HEK293T (cell line): ENCODE results near the gene OR8I2.
"Not testable (repeated sequence)": the region's sequence is repeated elsewhere in the genome, so short reads cannot be mapped to it uniquely, and the experiment has no call there.

Source experiments
- CTCF ChIA-PET: fragments of 350-600 bp; formaldehyde crosslinking; extraction: SDS; loops from one replicate; lab custom pipeline; 2021; ENCODE audit warnings: antibody characterized with exemption, inconsistent platforms; lab: Yijun Ruan, JAX
- POLR2A ChIA-PET: fragments of 350-600 bp; formaldehyde crosslinking; extraction: SDS; loops from one replicate; lab custom pipeline; 2020; ENCODE audit warnings: antibody characterized with exemption, inconsistent platforms; lab: Yijun Ruan, JAX
- DNase-seq: peaks from one replicate; pipeline ENCODE4 v3.0.0; 2012; ENCODE audit warnings: mixed read lengths; ENCODE audit errors: extremely low spot score
- ARNT ChIP-seq: fragments of 450-650 bp; IDR thresholded peaks from 2 replicates; pipeline ENCODE4 v1.6.1; 2017; ENCODE audit warnings: mild to moderate bottlenecking
- BHLHE40 ChIP-seq: fragments of 450-650 bp; IDR thresholded peaks from 2 replicates; pipeline ENCODE4 v1.6.1; 2016; ENCODE audit warnings: mild to moderate bottlenecking, moderate library complexity, borderline replicate concordance
- CTBP1 ChIP-seq: fragments of 450-650 bp; IDR thresholded peaks from 2 replicates; pipeline ENCODE4 v1.6.1; 2016; ENCODE audit warnings: borderline replicate concordance
- ELF4 ChIP-seq: fragments of 450-650 bp; IDR thresholded peaks from 2 replicates; pipeline ENCODE4 v1.6.1; 2017; ENCODE audit warnings: antibody characterized with exemption
- FOXA1 ChIP-seq: fragments of 450-650 bp; IDR thresholded peaks from 2 replicates; pipeline ENCODE4 v1.6.1; 2016; ENCODE audit warnings: mild to moderate bottlenecking
- FOXK2 ChIP-seq: fragments of 450-650 bp; IDR thresholded peaks from 2 replicates; pipeline ENCODE4 v1.6.1; 2016; ENCODE audit warnings: mild to moderate bottlenecking
- FOXM1 ChIP-seq: fragments of 450-650 bp; IDR thresholded peaks from 2 replicates; pipeline ENCODE4 v1.6.1; 2017; ENCODE audit warnings: mild to moderate bottlenecking, borderline replicate concordance
- HDGF ChIP-seq: fragments of 450-650 bp; IDR thresholded peaks from 2 replicates; pipeline ENCODE4 v1.6.1; 2017; ENCODE audit warnings: antibody characterized with exemption, borderline replicate concordance
- L3MBTL2 ChIP-seq: fragments of 450-650 bp; conservative IDR thresholded peaks from 2 replicates; pipeline ENCODE4 v1.6.1; 2016; ENCODE audit warnings: mild to moderate bottlenecking
- LEF1 ChIP-seq: fragments of 450-650 bp; IDR thresholded peaks from 2 replicates; pipeline ENCODE4 v1.6.1; 2017; ENCODE audit warnings: mild to moderate bottlenecking, borderline replicate concordance
- NFRKB ChIP-seq: fragments of 450-650 bp; IDR thresholded peaks from 2 replicates; pipeline ENCODE4 v1.6.1; 2016; ENCODE audit warnings: mild to moderate bottlenecking, moderate library complexity
- PKNOX1 ChIP-seq: fragments of 450-650 bp; IDR thresholded peaks from 2 replicates; pipeline ENCODE4 v1.6.1; 2016
- SP1 ChIP-seq: fragments of 450-650 bp; IDR thresholded peaks from 2 replicates; pipeline ENCODE4 v1.6.1; 2017
- SUZ12 ChIP-seq: fragments of 450-650 bp; IDR thresholded peaks from 2 replicates; pipeline ENCODE4 v1.6.1; 2016; ENCODE audit warnings: mild to moderate bottlenecking
- TARDBP ChIP-seq: fragments of 450-650 bp; IDR thresholded peaks from 2 replicates; pipeline ENCODE4 v1.6.1; 2016
- ZNF384 ChIP-seq: fragments of 450-650 bp; IDR thresholded peaks from 2 replicates; pipeline ENCODE4 v1.6.1; 2016

Gene OR8I2

GRCh38 chr11:56093008-56093407, at the start of gene OR8I2:
OR8I2 (plus strand) TSS chr11:56093308; CDS start chr11:56093308, 0 bp downstream.
- no peak for TF ChIP-seq FOXA1
- TF ChIP-seq BHLHE40, result no peak
- TF ChIP-seq SP1, result no peak
- no peak for TF ChIP-seq SUZ12
- no peak for TF ChIP-seq PKNOX1
- TF ChIP-seq ZNF384, result no peak
- no peak for TF ChIP-seq FOXM1
- TF ChIP-seq HDGF, result no peak
- TF ChIP-seq TARDBP, result no peak
- TF ChIP-seq ARNT, result no peak
- no peak for TF ChIP-seq L3MBTL2
- TF ChIP-seq NFRKB, result no peak
- TF ChIP-seq ELF4, result no peak
- no peak for TF ChIP-seq FOXK2
- TF ChIP-seq LEF1, result no peak
- no peak for TF ChIP-seq CTBP1
- ChIA-PET CTCF (no interaction called here), POLR2A (no interaction called here)
- DNase-seq, result no peak

GRCh38 chr11:56045538-56045937, 47.6 kb upstream of the OR8I2 start:
- TF ChIP-seq BHLHE40, result no peak
- TF ChIP-seq SUZ12, result no peak
- no peak for TF ChIP-seq HDGF
- no peak for TF ChIP-seq FOXM1
- TF ChIP-seq PKNOX1, result no peak
- TF ChIP-seq SP1, result no peak
- TF ChIP-seq LEF1, result no peak
- no peak for TF ChIP-seq FOXK2
- no peak for TF ChIP-seq NFRKB
- no peak for TF ChIP-seq TARDBP
- CTCF ChIA-PET, result no interaction called here
- no peak for DNase-seq
- POLR2A ChIA-PET, result no interaction called here

GRCh38 chr11:56048480-56048879, 44.6 kb upstream of the OR8I2 start:
- CTCF ChIA-PET, result no interaction called here
- POLR2A ChIA-PET, result no interaction called here
- no peak for DNase-seq
- TF ChIP-seq SP1 (no peak), HDGF (no peak), SUZ12 (no peak), BHLHE40 (no peak), FOXA1 (no peak), L3MBTL2 (no peak), LEF1 (no peak)

- CTCF ChIA-PET, result no interaction called here
- DNase-seq, result no peak
- TF ChIP-seq ELF4 (no peak), NFRKB (no peak), HDGF (no peak), SUZ12 (no peak), PKNOX1 (no peak), SP1 (no peak), CTBP1 (no peak), BHLHE40 (no peak), ARNT (no peak), FOXA1 (no peak), LEF1 (no peak), L3MBTL2 (no peak), ZNF384 (no peak), TARDBP (no peak), FOXM1 (no peak), FOXK2 (no peak)
- POLR2A ChIA-PET, result no interaction called here
Observed at GRCh38 chr11:56049487-56049886, 43.6 kb upstream of the OR8I2 start.

- DNase-seq, POLR2A ChIA-PET, CTCF ChIA-PET: not testable (repeated sequence)
Observed at GRCh38 chr11:56056366-56056765, 36.7 kb upstream of the OR8I2 start.

- CTCF ChIA-PET, POLR2A ChIA-PET, DNase-seq: not testable (repeated sequence)
Observed at GRCh38 chr11:56057661-56058237, 35.4 kb upstream of the OR8I2 start.

GRCh38 chr11:56058260-56058780, 34.8 kb upstream of the OR8I2 start:
- DNase-seq, POLR2A ChIA-PET, CTCF ChIA-PET: not testable (repeated sequence)
